ENCODE results near the gene TTC23.

The TTC23 gene

GRCh38 chr15:99098991-99099390 is 150.4 kb downstream of the TTC23 start:
- Histone ChIP-seq H3K4me3 (no peak overlapping the region), H3K9me3 (ENCODE audit: low read depth, low read length) (no peaks in the 10 kb centered on the region), H3K9ac (ENCODE audit: insufficient read length) (no peak overlapping the region), H3K36me3 (ENCODE audit: insufficient read depth, low read length) (no peaks in the 10 kb centered on the region), H3K27ac (no peak overlapping the region)
- DNase-seq (ENCODE audit: low read depth, low spot score): no peak
- TF ChIP-seq POLR2AphosphoS5 (IDR thresholded peaks at IDR 0.05; ENCODE audit: borderline replicate concordance, low read depth, low read length) (no peak), FOXP2 (optimal IDR thresholded peaks at IDR 0.05; ENCODE audit: control extremely low read depth, extremely low read length, insufficient read depth) (no peak)

GRCh38 chr15:99098426-99098825 is 151.0 kb downstream of the TTC23 start:
- DNase-seq (ENCODE audit: low read depth, low spot score): no peak
- Histone ChIP-seq H3K9me3 (ENCODE audit: low read depth, low read length) (no peaks in the 10 kb centered on the region), H3K4me3 (no peak overlapping the region), H3K36me3 (ENCODE audit: insufficient read depth, low read length) (no peaks in the 10 kb centered on the region), H3K27ac (no peak overlapping the region), H3K9ac (ENCODE audit: insufficient read length) (no peak overlapping the region)
- TF ChIP-seq FOXP2 (optimal IDR thresholded peaks at IDR 0.05; ENCODE audit: control extremely low read depth, extremely low read length, insufficient read depth) (no peak), EZH2 (IDR thresholded peaks at IDR 0.05) (no peak), POLR2AphosphoS5 (IDR thresholded peaks at IDR 0.05; ENCODE audit: borderline replicate concordance, low read depth, low read length) (no peak)

DNA sequence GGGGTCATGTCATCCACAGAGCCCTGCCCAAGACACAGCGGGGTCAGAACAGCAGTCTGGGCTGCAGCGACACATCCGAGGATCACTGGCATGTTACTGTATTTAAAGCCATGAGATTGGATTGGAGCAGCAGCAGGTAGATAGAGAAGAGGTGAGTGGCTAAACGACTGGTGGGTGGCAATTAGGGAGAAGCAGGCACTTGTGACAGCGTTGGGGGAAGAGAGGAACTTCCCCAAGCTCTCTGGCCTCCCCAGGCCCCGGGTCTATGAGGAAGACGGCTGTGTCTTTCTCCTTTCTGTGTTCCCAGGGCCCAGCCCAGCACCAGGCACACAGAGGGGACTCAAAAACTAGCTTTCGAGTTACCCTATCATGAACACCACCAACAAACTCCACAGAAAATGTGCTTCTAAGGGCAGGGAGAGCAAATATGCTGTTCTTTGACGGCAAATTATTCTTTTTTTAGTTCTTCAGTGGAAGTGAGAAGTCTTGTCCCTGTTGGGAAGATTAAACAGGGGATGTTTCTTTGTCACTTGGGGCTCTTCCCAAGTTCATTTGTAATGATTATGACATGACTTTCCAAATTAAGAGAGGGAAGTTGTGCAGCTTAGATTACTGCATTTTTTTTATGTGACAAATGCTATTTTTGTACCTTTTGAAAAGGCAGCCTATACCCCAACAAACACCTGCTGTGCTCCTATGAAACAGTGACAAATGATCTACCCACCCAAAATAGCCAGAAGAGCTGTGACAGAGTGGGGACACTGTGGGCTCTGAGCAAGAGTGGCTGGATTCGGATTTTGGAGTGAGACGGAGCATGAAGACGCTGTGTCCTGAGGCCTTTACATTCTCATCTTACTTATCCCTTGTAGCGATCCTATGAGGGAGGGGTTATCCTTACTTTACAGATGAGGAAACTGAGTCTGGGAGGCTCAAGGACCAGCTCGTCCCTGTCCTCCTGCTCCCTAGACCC is 151.7 kb downstream of the TTC23 start:
- H3K36me3 ChIP-seq (ENCODE audit: insufficient read depth, low read length): no peaks in the 10 kb centered on the region
- H3K4me3 ChIP-seq: no peak overlapping the region
- H3K9ac ChIP-seq (ENCODE audit: insufficient read length): no peak overlapping the region
- H3K27ac ChIP-seq: no peak overlapping the region
- no peaks in the 10 kb centered on the region for H3K9me3 ChIP-seq (ENCODE audit: low read depth, low read length)
- no peak for DNase-seq (ENCODE audit: low read depth, low spot score)
- TF ChIP-seq POLR2AphosphoS5 (IDR thresholded peaks at IDR 0.05; ENCODE audit: borderline replicate concordance, low read depth, low read length) (no peak), EZH2 (IDR thresholded peaks at IDR 0.05) (no peak)

- H3K9ac ChIP-seq (ENCODE audit: insufficient read length): no peak overlapping the region
These were observed 152.4 kb downstream of the TTC23 start for GRCh38 chr15:99096894-99097426.

DNA sequence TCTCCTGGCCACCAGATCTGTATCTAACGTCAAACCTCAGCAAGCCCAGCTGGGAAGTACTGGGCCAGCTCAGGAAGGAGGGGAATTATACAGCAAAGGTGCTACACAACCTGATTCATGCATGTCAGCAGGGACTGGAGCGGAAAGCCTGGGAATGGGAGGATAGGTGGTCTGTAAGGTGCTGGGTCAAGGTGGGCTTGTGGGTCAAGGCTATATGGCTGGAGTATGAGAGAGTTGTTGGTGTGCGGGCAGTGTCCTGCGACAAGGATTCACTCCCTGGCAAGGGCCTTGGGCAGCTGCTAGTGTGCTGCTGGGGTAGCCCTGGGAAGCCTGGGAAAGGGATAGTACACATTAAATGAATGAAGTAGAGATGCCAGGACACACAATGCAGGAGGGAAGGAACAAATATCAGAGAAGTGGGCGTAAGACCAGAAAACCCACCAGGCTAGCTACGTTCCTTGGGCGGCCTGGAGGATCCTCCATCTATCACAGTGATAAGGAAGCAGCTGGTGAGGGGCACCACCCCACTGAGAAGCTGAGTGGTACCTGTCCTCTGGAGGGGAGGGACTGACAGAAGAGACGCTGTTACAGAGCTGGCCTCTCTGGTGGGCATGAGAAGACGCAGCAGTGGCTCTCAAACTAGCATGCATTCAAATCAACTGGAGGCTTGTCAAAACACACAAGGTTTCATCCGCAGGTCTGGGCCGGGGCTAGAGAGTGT is 153.0 kb downstream of the TTC23 start:
- Histone ChIP-seq H3K9me3 (ENCODE audit: low read depth, low read length) (no peaks in the 10 kb centered on the region), H3K9ac (ENCODE audit: insufficient read length) (no peak overlapping the region), H3K4me3 (no peak overlapping the region), H3K36me3 (ENCODE audit: insufficient read depth, low read length) (no peaks in the 10 kb centered on the region), H3K27ac (no peak overlapping the region)
- no peak for DNase-seq (ENCODE audit: low read depth, low spot score)
- TF ChIP-seq POLR2AphosphoS5 (IDR thresholded peaks at IDR 0.05; ENCODE audit: borderline replicate concordance, low read depth, low read length) (no peak), EZH2 (IDR thresholded peaks at IDR 0.05) (no peak), FOXP2 (optimal IDR thresholded peaks at IDR 0.05; ENCODE audit: control extremely low read depth, extremely low read length, insufficient read depth) (no peak)

More at GRCh38 chr15:99096894-99097426, 152.4 kb downstream of the TTC23 start:
- H3K27ac ChIP-seq: no peak overlapping the region
- TF ChIP-seq FOXP2 (optimal IDR thresholded peaks at IDR 0.05; ENCODE audit: control extremely low read depth, extremely low read length, insufficient read depth): no peak
- TF ChIP-seq EZH2 (IDR thresholded peaks at IDR 0.05): no peak
- TF ChIP-seq POLR2AphosphoS5 (IDR thresholded peaks at IDR 0.05; ENCODE audit: borderline replicate concordance, low read depth, low read length): no peak
- DNase-seq (ENCODE audit: low read depth, low spot score): no peak
- H3K36me3 ChIP-seq (ENCODE audit: insufficient read depth, low read length): no peaks in the 10 kb centered on the region
- H3K4me3 ChIP-seq: no peak overlapping the region
- H3K9me3 ChIP-seq (ENCODE audit: low read depth, low read length): no peaks in the 10 kb centered on the region

- no peak overlapping the region for H3K9ac ChIP-seq (ENCODE audit: insufficient read length)
- DNase-seq (ENCODE audit: low read depth, low spot score): no peak
- no peaks in the 10 kb centered on the region for H3K9me3 ChIP-seq (ENCODE audit: low read depth, low read length)
- TF ChIP-seq POLR2AphosphoS5 (IDR thresholded peaks at IDR 0.05; ENCODE audit: borderline replicate concordance, low read depth, low read length): no peak
- no peak for TF ChIP-seq FOXP2 (optimal IDR thresholded peaks at IDR 0.05; ENCODE audit: control extremely low read depth, extremely low read length, insufficient read depth)
- no peak for TF ChIP-seq EZH2 (IDR thresholded peaks at IDR 0.05)
- no peaks in the 10 kb centered on the region for H3K36me3 ChIP-seq (ENCODE audit: insufficient read depth, low read length)
- no peak overlapping the region for H3K4me3 ChIP-seq
- H3K27ac ChIP-seq: no peak overlapping the region
These were observed 153.8 kb downstream of the TTC23 start for GRCh38 chr15:99095626-99096025.

- Histone ChIP-seq H3K9me3 (ENCODE audit: low read depth, low read length) (no peaks in the 10 kb centered on the region), H3K36me3 (ENCODE audit: insufficient read depth, low read length) (no peaks in the 10 kb centered on the region), H3K4me3 (no peak overlapping the region), H3K27ac (no peak overlapping the region), H3K9ac (ENCODE audit: insufficient read length) (no peak overlapping the region)
- no peak for TF ChIP-seq FOXP2 (optimal IDR thresholded peaks at IDR 0.05; ENCODE audit: control extremely low read depth, extremely low read length, insufficient read depth)
- no peak for TF ChIP-seq EZH2 (IDR thresholded peaks at IDR 0.05)
- no peak for TF ChIP-seq POLR2AphosphoS5 (IDR thresholded peaks at IDR 0.05; ENCODE audit: borderline replicate concordance, low read depth, low read length)
- no peak for DNase-seq (ENCODE audit: low read depth, low spot score)
These were observed 156.7 kb downstream of the TTC23 start for GRCh38 chr15:99092554-99093172.

DNA sequence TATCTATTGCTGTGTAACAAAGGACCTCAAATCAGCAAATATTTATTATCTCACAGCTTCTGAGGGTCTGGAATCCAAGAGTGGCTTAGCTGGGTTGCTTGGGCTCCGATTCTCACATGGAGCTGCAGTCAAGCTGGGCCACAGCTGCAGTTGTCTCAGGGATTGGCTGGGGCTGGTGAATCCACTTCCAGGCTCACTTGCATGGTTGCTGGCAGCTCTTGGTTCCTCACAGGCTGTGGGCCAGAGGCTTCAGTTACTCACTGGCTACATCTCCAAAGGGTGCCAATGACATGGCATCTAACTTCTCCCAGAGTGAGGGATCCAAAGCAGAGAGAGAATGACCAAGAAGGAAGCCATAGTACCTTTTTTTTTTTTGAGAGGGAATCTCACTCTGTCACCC is 158.4 kb downstream of the TTC23 start:
- no peaks in the 10 kb centered on the region for H3K36me3 ChIP-seq (ENCODE audit: insufficient read depth, low read length)
- TF ChIP-seq POLR2AphosphoS5 (IDR thresholded peaks at IDR 0.05; ENCODE audit: borderline replicate concordance, low read depth, low read length) (no peak), EZH2 (IDR thresholded peaks at IDR 0.05) (no peak), FOXP2 (optimal IDR thresholded peaks at IDR 0.05; ENCODE audit: control extremely low read depth, extremely low read length, insufficient read depth) (no peak)
- no peaks in the 10 kb centered on the region for H3K9me3 ChIP-seq (ENCODE audit: low read depth, low read length)
- H3K4me3 ChIP-seq: no peak overlapping the region
- DNase-seq (ENCODE audit: low read depth, low spot score): no peak
- H3K9ac ChIP-seq (ENCODE audit: insufficient read length): no peak overlapping the region
- H3K27ac ChIP-seq: no peak overlapping the region
